ENCODE measurements around the gene TYSND1.
A peak's percentile ranks its signal among the peaks of the same experiment; 100 is the strongest.

TYSND1 gene

GRCh38 chr10:70155255-70155838, 8.8 kb upstream of the TYSND1 start:
- Histone ChIP-seq H3K27me3 (ENCODE audit: low read length) (no peaks in the 10 kb centered on the region), H2AFZ (ENCODE audit: low read depth, low read length, severe bottlenecking) (no peak overlapping the region), H3K27ac (ENCODE audit: low read depth, low read length) (no peak overlapping the region), H3K36me3 (ENCODE audit: low read length) (peaks cover 65% of the 10 kb centered on the region), H3K9me3 (ENCODE audit: insufficient read depth, low read length) (no peaks in the 10 kb centered on the region), H3K4me3 (ENCODE audit: insufficient read depth, low read length, poor library complexity, severe bottlenecking) (no peak overlapping the region), H3K9me2 (replicated peaks; ENCODE audit: insufficient read depth, low read length) (no peaks in the 10 kb centered on the region), H4K20me1 (ENCODE audit: low read depth, low read length) (no peaks in the 10 kb centered on the region), H3F3A (ENCODE audit: insufficient read depth) (no peaks in the 10 kb centered on the region; the same call in 1 of the 2 replicates), H3K9ac (ENCODE audit: low read length) (no peak overlapping the region), H3K79me2 (ENCODE audit: insufficient read depth, low read length) (peaks cover 21% of the 10 kb centered on the region), H3K4me2 (ENCODE audit: low read depth, low read length, poor library complexity, severe bottlenecking) (no peak overlapping the region)
- TF ChIP-seq EZH2phosphoT487 (conservative IDR thresholded peaks at IDR 0.05; ENCODE audit: low read length) (no peak), CTCF (IDR thresholded peaks at IDR 0.05; ENCODE audit: insufficient read depth, low read length, poor library complexity, severe bottlenecking) (no peak)

GRCh38 chr10:70148516-70148915, 2.0 kb upstream of the TYSND1 start:
- peaks cover 23% of the 10 kb centered on the region for H3K36me3 ChIP-seq (ENCODE audit: low read length)
- H3K9me2 ChIP-seq (replicated peaks; ENCODE audit: insufficient read depth, low read length) = no peaks in the 10 kb centered on the region
- TF ChIP-seq EZH2phosphoT487 (conservative IDR thresholded peaks at IDR 0.05; ENCODE audit: low read length) (no peak), CTCF (IDR thresholded peaks at IDR 0.05; ENCODE audit: insufficient read depth, low read length, poor library complexity, severe bottlenecking) (no peak)
- no peaks in the 10 kb centered on the region for H3K27me3 ChIP-seq (ENCODE audit: low read length)
- H3K4me2 ChIP-seq (ENCODE audit: low read depth, low read length, poor library complexity, severe bottlenecking) = no peak overlapping the region
- no peaks in the 10 kb centered on the region for H4K20me1 ChIP-seq (ENCODE audit: low read depth, low read length)
- no peak overlapping the region for H3K9ac ChIP-seq (ENCODE audit: low read length)
- H3K27ac ChIP-seq (ENCODE audit: low read depth, low read length) = no peak overlapping the region
- no peaks in the 10 kb centered on the region for H3K9me3 ChIP-seq (ENCODE audit: insufficient read depth, low read length)
- H3F3A ChIP-seq (ENCODE audit: insufficient read depth) = peaks cover 13% of the 10 kb centered on the region
- no peak overlapping the region for H2AFZ ChIP-seq (ENCODE audit: low read depth, low read length, severe bottlenecking)
- H3K4me3 ChIP-seq (ENCODE audit: insufficient read depth, low read length, poor library complexity, severe bottlenecking) = no peak overlapping the region
- H3K79me2 ChIP-seq (ENCODE audit: insufficient read depth, low read length) = peaks cover 24% of the 10 kb centered on the region

- TF ChIP-seq EZH2phosphoT487 (conservative IDR thresholded peaks at IDR 0.05; ENCODE audit: low read length) = no peak
- TF ChIP-seq CTCF (IDR thresholded peaks at IDR 0.05; ENCODE audit: insufficient read depth, low read length, poor library complexity, severe bottlenecking) = no peak
- H3K36me3 ChIP-seq (ENCODE audit: low read length) = peaks cover 11% of the 10 kb centered on the region; the same call in 1 of the 2 replicates
- H2AFZ ChIP-seq (ENCODE audit: low read depth, low read length, severe bottlenecking) = peak overlapping the region; percentile 29
- H3K9ac ChIP-seq (ENCODE audit: low read length) = peak overlapping the region; percentile 81
- H3K79me2 ChIP-seq (ENCODE audit: insufficient read depth, low read length) = peaks cover 28% of the 10 kb centered on the region
- H3K9me3 ChIP-seq (ENCODE audit: insufficient read depth, low read length) = no peaks in the 10 kb centered on the region
- peak overlapping the region; percentile 60 for H3K4me3 ChIP-seq (ENCODE audit: insufficient read depth, low read length, poor library complexity, severe bottlenecking)
- H3K27me3 ChIP-seq (ENCODE audit: low read length) = no peaks in the 10 kb centered on the region
- H3K4me2 ChIP-seq (ENCODE audit: low read depth, low read length, poor library complexity, severe bottlenecking) = peak overlapping the region; percentile 69
- H3F3A ChIP-seq (ENCODE audit: insufficient read depth) = peaks cover 13% of the 10 kb centered on the region
- H3K9me2 ChIP-seq (replicated peaks; ENCODE audit: insufficient read depth, low read length) = no peaks in the 10 kb centered on the region
- H3K27ac ChIP-seq (ENCODE audit: low read depth, low read length) = peak overlapping the region; percentile 87
- no peaks in the 10 kb centered on the region for H4K20me1 ChIP-seq (ENCODE audit: low read depth, low read length)
These were observed 742 bp upstream of the TYSND1 start for GRCh38 chr10:70147259-70147625.

All from SU-DHL-6 (cell line).